ENCODE measurements around the gene CDK7. TPM values are rescaled to one million over a fixed set of nuclear protein-coding genes. Genes with fewer than 3 reads are reported as not detected.

Gene CDK7
- total RNA-seq, 1 experiment from 2014 or later = 53.4 TPM

- peaks cover 9 to 12% of the 10 kb centered on the region in 2 experiments for H3K4me1 Mint-ChIP-seq
- H2AK5ac ChIP-seq (ENCODE audit: insufficient read length, low read length) = no peak within 1 kb of the TSS
- no peak within 1 kb of the TSS for H2BK5ac ChIP-seq (ENCODE audit: insufficient read length, low read length)
- H3K27me3 Mint-ChIP-seq (ENCODE audit: low read depth) = no peaks in the 10 kb centered on the region
- peak within 1 kb of the TSS; percentile 78 for H3T11ph ChIP-seq (ENCODE audit: low read length)
- H4K91ac ChIP-seq (ENCODE audit: insufficient read length, low read depth, low read length) = no peak within 1 kb of the TSS
- H3K56ac ChIP-seq (ENCODE audit: insufficient read length, low read depth, low read length) = no peak within 1 kb of the TSS
- H2BK120ac ChIP-seq (ENCODE audit: low read depth, low read length, poor library complexity, severe bottlenecking) = peak within 1 kb of the TSS; percentile 85
- no peak within 1 kb of the TSS for H2BK20ac ChIP-seq (ENCODE audit: low read depth, low read length, poor library complexity, severe bottlenecking)
- no peaks in the 10 kb centered on the region for H3K4me1 ChIP-seq (ENCODE audit: insufficient read depth, low read length)
- TF ChIP-seq CTCF (conservative IDR thresholded peaks at IDR 0.05) = no peak
- H3K36me3 Mint-ChIP-seq (ENCODE audit: insufficient read depth in 1 of 3, low read depth in 3 of 3) = peaks cover 7 to 18% (median 16%) of the 10 kb centered on the region in 3 experiments; a peak in 6 of 7 replicates
- no peaks in the 10 kb centered on the region for H3K79me2 ChIP-seq (ENCODE audit: insufficient read depth, low read length)
- H3K9ac ChIP-seq (ENCODE audit: extremely low read depth, insufficient read length, low read length) = peak within 1 kb of the TSS; percentile 94
- no peak within 1 kb of the TSS for H4K8ac ChIP-seq (replicated peaks; ENCODE audit: insufficient read length, low read depth, low read length)
- H3K14ac ChIP-seq (ENCODE audit: insufficient read depth, low read length) = peak within 1 kb of the TSS; percentile 92
- H3K23ac ChIP-seq (ENCODE audit: insufficient read length, low read depth, low read length) = no peak within 1 kb of the TSS
- H3K18ac ChIP-seq (ENCODE audit: insufficient read length, low read depth, low read length) = peak within 1 kb of the TSS; percentile 94
- H2BK12ac ChIP-seq (ENCODE audit: insufficient read length, low read depth, low read length) = no peak within 1 kb of the TSS
- H4K5ac ChIP-seq (ENCODE audit: insufficient read length, low read depth, low read length) = no peak within 1 kb of the TSS
- peak within 1 kb of the TSS; percentile 76 for H3K4me2 ChIP-seq (ENCODE audit: insufficient read depth, insufficient read length, low read length)
- peaks cover 9% of the 10 kb centered on the region for H3K23me2 ChIP-seq (ENCODE audit: insufficient read length, low read depth, low read length, poor library complexity, severe bottlenecking)
- H3K9me3 Mint-ChIP-seq = no peaks in the 10 kb centered on the region
- no CpG with 5 or more reads among the region's 55 CpGs for WGBS (ENCODE audit: extremely low coverage, insufficient read length, low lambda C conversion rate)
- no peak within 1 kb of the TSS for H2BK15ac ChIP-seq (ENCODE audit: low read depth, low read length)
- H3K27ac ChIP-seq (ENCODE audit: insufficient read length, low read depth, low read length) = peak within 1 kb of the TSS; percentile 13
- peak; percentile 94 for DNase-seq
- H4K20me1 ChIP-seq (ENCODE audit: control insufficient read depth, insufficient read depth, insufficient read length) = no peaks in the 10 kb centered on the region
- H3K4me3 Mint-ChIP-seq = peak within 1 kb of the TSS; percentile 92 to 97
- H3K27me3 ChIP-seq (ENCODE audit: insufficient read depth, low read length) = no peaks in the 10 kb centered on the region
- H3K79me1 ChIP-seq (ENCODE audit: insufficient read depth, low read depth, low read length, poor library complexity, severe bottlenecking) = no peaks in the 10 kb centered on the region
- H3K4ac ChIP-seq (ENCODE audit: low read depth, low read length) = peak within 1 kb of the TSS; percentile 35; the same call in 1 of the 2 replicates
- peak within 1 kb of the TSS; percentile 98 for H2AFZ ChIP-seq (ENCODE audit: low read length)
- H3K9me3 ChIP-seq (ENCODE audit: control insufficient read depth, low read depth, low read length) = no peaks in the 10 kb centered on the region
- peak within 1 kb of the TSS; percentile 98 to 100 (median 98) for H3K27ac Mint-ChIP-seq
Observed at GRCh38 chr5:69189162-69190086, 45.3 kb upstream of the CDK7 start, which contains the start of gene CENPH. TSS of gene CENPH (plus strand) at chr5:69189583. CDS start at chr5:69189635, 52 bp downstream.
